ENCODE measurements around the gene THG1L. TPM values are rescaled to one million over a fixed set of nuclear protein-coding genes. Genes with fewer than 3 reads are reported as not detected.

The THG1L gene
- total and polyA plus RNA-seq, 10 of the 15 experiments (the other 5 are each of a cell fraction or from before 2014, with no cell fraction given) = 24.8 to 58.0 (median 34.5) TPM

DNA sequence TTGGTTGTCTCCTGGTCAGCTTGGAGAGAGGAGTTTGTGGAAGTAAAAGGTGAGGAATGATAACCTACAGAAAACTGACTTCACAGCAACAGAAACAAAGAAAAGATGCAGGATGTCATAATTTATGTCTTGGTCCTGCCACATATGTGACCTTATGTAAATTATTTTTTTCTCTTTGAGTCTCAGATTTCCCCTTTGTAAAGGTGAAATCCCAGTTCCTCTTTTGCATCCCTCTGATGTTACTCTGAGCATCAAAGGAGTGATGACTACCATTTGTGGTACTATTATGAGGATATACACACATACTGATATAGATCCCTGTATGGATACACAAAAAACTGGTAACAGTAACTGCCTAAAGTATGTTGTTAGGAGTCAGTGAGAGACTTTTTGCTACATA is 1.4 kb upstream of the THG1L start (continued):
- TF ChIP-seq TAF1 (IDR thresholded peaks at IDR 0.05; ENCODE audit: borderline replicate concordance, low read depth, low read length) (no peak; the same call in 1 of the 2 replicates), TCF7 (IDR thresholded peaks at IDR 0.05; ENCODE audit: borderline replicate concordance) (peak; percentile 96), FOXK2 (IDR thresholded peaks at IDR 0.05) (no peak), GABPA (IDR thresholded peaks at IDR 0.05; ENCODE audit: low read depth) (0 out of 2 replicates have a peak, but pooled peaks have one; percentile 29), SUZ12 (IDR thresholded peaks at IDR 0.05; ENCODE audit: unreplicated experiment) (no peak), CEBPB (IDR thresholded peaks at IDR 0.05; ENCODE audit: borderline replicate concordance in 1 of 2, low read depth in 2 of 2, low read length in 2 of 2) (no peak), IRF4 (IDR thresholded peaks at IDR 0.05; ENCODE audit: low read depth, low read length) (peak; percentile 94), RAD21 (IDR thresholded peaks at IDR 0.05; ENCODE audit: insufficient read depth, low read depth, low read length) (no peak), SMARCA5 (IDR thresholded peaks at IDR 0.05) (0 out of 2 replicates have a peak, but pooled peaks have one; percentile 21), SREBF2 (IDR thresholded peaks at IDR 0.05; ENCODE audit: low read length) (no peak), YBX1 (IDR thresholded peaks at IDR 0.05) (no peak), SIX5 (IDR thresholded peaks at IDR 0.05; ENCODE audit: low read depth, low read length, severe bottlenecking) (no peak)
- TF ChIP-seq, protein P1, sequence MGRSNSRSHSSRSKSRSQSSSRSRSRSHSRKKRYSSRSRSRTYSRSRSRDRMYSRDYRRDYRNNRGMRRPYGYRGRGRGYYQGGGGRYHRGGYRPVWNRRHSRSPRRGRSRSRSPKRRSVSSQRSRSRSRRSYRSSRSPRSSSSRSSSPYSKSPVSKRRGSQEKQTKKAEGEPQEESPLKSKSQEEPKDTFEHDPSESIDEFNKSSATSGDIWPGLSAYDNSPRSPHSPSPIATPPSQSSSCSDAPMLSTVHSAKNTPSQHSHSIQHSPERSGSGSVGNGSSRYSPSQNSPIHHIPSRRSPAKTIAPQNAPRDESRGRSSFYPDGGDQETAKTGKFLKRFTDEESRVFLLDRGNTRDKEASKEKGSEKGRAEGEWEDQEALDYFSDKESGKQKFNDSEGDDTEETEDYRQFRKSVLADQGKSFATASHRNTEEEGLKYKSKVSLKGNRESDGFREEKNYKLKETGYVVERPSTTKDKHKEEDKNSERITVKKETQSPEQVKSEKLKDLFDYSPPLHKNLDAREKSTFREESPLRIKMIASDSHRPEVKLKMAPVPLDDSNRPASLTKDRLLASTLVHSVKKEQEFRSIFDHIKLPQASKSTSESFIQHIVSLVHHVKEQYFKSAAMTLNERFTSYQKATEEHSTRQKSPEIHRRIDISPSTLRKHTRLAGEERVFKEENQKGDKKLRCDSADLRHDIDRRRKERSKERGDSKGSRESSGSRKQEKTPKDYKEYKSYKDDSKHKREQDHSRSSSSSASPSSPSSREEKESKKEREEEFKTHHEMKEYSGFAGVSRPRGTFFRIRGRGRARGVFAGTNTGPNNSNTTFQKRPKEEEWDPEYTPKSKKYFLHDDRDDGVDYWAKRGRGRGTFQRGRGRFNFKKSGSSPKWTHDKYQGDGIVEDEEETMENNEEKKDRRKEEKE (IDR thresholded peaks at IDR 0.05) = no peak
- TF ChIP-seq, protein P2, sequence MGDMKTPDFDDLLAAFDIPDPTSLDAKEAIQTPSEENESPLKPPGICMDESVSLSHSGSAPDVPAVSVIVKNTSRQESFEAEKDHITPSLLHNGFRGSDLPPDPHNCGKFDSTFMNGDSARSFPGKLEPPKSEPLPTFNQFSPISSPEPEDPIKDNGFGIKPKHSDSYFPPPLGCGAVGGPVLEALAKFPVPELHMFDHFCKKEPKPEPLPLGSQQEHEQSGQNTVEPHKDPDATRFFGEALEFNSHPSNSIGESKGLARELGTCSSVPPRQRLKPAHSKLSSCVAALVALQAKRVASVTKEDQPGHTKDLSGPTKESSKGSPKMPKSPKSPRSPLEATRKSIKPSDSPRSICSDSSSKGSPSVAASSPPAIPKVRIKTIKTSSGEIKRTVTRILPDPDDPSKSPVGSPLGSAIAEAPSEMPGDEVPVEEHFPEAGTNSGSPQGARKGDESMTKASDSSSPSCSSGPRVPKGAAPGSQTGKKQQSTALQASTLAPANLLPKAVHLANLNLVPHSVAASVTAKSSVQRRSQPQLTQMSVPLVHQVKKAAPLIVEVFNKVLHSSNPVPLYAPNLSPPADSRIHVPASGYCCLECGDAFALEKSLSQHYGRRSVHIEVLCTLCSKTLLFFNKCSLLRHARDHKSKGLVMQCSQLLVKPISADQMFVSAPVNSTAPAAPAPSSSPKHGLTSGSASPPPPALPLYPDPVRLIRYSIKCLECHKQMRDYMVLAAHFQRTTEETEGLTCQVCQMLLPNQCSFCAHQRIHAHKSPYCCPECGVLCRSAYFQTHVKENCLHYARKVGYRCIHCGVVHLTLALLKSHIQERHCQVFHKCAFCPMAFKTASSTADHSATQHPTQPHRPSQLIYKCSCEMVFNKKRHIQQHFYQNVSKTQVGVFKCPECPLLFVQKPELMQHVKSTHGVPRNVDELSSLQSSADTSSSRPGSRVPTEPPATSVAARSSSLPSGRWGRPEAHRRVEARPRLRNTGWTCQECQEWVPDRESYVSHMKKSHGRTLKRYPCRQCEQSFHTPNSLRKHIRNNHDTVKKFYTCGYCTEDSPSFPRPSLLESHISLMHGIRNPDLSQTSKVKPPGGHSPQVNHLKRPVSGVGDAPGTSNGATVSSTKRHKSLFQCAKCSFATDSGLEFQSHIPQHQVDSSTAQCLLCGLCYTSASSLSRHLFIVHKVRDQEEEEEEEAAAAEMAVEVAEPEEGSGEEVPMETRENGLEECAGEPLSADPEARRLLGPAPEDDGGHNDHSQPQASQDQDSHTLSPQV (IDR thresholded peaks at IDR 0.05) = no peak
- TF ChIP-seq, protein P3, sequence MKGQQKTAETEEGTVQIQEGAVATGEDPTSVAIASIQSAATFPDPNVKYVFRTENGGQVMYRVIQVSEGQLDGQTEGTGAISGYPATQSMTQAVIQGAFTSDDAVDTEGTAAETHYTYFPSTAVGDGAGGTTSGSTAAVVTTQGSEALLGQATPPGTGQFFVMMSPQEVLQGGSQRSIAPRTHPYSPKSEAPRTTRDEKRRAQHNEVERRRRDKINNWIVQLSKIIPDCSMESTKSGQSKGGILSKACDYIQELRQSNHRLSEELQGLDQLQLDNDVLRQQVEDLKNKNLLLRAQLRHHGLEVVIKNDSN (IDR thresholded peaks at IDR 0.05; ENCODE audit: borderline replicate concordance, extremely low read length, insufficient read depth, low read depth, low read length) = no peak
- TF ChIP-seq, protein P4, sequence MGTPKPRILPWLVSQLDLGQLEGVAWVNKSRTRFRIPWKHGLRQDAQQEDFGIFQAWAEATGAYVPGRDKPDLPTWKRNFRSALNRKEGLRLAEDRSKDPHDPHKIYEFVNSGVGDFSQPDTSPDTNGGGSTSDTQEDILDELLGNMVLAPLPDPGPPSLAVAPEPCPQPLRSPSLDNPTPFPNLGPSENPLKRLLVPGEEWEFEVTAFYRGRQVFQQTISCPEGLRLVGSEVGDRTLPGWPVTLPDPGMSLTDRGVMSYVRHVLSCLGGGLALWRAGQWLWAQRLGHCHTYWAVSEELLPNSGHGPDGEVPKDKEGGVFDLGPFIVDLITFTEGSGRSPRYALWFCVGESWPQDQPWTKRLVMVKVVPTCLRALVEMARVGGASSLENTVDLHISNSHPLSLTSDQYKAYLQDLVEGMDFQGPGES (IDR thresholded peaks at IDR 0.05) = no peak
- TF ChIP-seq, protein P5, sequence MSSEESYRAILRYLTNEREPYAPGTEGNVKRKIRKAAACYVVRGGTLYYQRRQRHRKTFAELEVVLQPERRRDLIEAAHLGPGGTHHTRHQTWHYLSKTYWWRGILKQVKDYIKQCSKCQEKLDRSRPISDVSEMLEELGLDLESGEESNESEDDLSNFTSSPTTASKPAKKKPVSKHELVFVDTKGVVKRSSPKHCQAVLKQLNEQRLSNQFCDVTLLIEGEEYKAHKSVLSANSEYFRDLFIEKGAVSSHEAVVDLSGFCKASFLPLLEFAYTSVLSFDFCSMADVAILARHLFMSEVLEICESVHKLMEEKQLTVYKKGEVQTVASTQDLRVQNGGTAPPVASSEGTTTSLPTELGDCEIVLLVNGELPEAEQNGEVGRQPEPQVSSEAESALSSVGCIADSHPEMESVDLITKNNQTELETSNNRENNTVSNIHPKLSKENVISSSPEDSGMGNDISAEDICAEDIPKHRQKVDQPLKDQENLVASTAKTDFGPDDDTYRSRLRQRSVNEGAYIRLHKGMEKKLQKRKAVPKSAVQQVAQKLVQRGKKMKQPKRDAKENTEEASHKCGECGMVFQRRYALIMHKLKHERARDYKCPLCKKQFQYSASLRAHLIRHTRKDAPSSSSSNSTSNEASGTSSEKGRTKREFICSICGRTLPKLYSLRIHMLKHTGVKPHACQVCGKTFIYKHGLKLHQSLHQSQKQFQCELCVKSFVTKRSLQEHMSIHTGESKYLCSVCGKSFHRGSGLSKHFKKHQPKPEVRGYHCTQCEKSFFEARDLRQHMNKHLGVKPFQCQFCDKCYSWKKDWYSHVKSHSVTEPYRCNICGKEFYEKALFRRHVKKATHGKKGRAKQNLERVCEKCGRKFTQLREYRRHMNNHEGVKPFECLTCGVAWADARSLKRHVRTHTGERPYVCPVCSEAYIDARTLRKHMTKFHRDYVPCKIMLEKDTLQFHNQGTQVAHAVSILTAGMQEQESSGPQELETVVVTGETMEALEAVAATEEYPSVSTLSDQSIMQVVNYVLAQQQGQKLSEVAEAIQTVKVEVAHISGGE (CRISPR knock-in tag; IDR thresholded peaks at IDR 0.05) = no peak

All from GM12878 (cell line).